ENCODE data around the gene OXCT2.

DNA sequence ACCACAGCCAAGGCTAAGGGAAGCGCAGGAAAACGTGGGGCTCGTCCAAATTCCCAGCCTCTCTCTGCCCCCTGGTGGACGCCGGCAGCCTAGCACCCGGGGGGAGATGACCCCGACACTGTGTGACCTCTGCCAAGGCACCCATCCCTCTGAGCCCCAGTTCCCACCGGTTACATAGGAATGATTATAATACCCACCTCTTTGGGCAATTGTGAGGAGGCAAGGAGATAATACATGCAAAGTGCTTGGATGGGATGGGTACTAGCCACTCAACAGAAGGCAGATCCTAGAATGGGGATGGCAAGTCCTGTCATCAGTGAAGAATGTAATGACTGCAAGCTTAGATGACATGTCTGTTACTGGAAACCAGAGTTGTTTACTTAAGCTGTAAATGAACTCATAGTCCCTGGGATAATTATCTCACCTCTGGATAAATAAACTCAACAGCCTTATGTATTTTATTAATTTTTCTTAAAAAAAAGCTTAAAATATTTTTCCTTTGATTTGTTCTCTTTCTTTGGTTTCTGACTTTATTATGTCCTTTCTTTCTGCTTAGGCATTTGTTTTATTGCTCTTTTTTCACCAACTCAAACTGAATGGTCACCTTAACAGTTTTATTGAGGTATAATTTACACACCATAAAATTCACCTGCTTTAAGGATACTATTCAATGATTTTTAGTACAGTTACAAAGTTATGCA lies 28.8 kb upstream of the OXCT2 start:
- no peak for TF ChIP-seq EZH2 (IDR thresholded peaks at IDR 0.05)
- TF ChIP-seq POLR2AphosphoS5 (IDR thresholded peaks at IDR 0.05; ENCODE audit: borderline replicate concordance, low read depth, low read length) = no peak
- TF ChIP-seq FOXP2 (optimal IDR thresholded peaks at IDR 0.05; ENCODE audit: control extremely low read depth, extremely low read length, insufficient read depth) = no peak
